GM20000 (cell line): ENCODE measurements around the gene SLC13A3.
A peak's percentile ranks its signal among the peaks of the same experiment; 100 is the strongest.

Source experiments
- DNase-seq: peaks from one replicate; pipeline ENCODE4 v3.0.0; 2012; ENCODE audit warnings: low spot score
- CTCF ChIP-seq: IDR thresholded peaks from 2 replicates; pipeline ENCODE4 v1.5.1; 2012; ENCODE audit warnings: mild to moderate bottlenecking, control low read depth; ENCODE audit errors: extremely low read depth, missing control alignments

SLC13A3 gene

GRCh38 chr20:46592580-46593362, 58.5 kb downstream of the SLC13A3 start:
- no peak for DNase-seq
- TF ChIP-seq CTCF = no peak

DNA sequence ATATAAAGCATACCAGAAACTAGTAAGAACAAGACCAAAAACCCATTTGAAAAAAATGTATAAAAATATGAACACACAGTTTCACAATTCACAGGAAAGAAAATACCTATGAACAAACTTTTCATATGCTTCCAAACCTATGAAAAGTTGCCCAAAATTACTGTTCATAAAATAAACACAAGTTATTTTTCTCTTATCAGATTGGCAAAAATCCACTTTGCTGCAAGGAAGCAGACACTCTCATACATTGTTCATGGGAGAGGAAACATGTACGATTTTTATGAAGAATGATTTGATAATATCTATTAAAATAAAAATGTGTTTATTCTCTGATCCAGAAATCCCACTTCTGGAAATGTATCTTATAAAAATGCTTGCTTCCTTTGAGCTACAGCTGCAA, 60.8 kb downstream of the SLC13A3 start:
- TF ChIP-seq CTCF = no peak
- no peak for DNase-seq

- peak; percentile 48 for DNase-seq
- TF ChIP-seq CTCF = no peak
These were observed 62.4 kb downstream of the SLC13A3 start for GRCh38 chr20:46588532-46589511.

DNA sequence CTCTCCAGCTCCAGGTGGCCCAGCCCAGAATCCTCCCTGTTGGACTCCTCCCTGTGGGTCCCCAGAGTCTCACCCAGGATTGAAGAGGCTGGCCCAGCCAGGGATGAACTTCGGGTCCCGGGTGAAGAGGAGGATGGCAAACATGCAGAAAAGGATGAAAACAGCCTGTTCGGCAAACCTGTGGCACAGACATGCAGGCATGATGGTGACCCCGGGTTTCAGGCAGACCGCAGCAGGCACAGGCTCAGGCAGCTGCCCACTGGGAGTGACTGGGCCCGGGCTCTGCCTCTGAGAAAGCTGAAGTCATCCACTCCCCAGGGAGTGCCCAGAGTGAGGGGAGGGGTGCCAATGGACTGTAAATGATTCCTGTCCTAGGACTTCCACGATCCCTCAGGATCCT, 63.3 kb downstream of the SLC13A3 start:
- no peak for TF ChIP-seq CTCF

GRCh38 chr20:46586724-46587123, 64.5 kb downstream of the SLC13A3 start:
- DNase-seq = no peak
- no peak for TF ChIP-seq CTCF

More for the DNA sequence above, 63.3 kb downstream of the SLC13A3 start:
- no peak for DNase-seq

- no peak for TF ChIP-seq CTCF
- DNase-seq = no peak
These were observed 66.8 kb downstream of the SLC13A3 start for GRCh38 chr20:46584508-46584907.
